ENCODE measurements around the gene SLC66A2.
"Not testable (repeated sequence)": the region's sequence is repeated elsewhere in the genome, so short reads cannot be mapped to it uniquely, and the experiment has no call there.

- TF ChIP-seq, protein P1, sequence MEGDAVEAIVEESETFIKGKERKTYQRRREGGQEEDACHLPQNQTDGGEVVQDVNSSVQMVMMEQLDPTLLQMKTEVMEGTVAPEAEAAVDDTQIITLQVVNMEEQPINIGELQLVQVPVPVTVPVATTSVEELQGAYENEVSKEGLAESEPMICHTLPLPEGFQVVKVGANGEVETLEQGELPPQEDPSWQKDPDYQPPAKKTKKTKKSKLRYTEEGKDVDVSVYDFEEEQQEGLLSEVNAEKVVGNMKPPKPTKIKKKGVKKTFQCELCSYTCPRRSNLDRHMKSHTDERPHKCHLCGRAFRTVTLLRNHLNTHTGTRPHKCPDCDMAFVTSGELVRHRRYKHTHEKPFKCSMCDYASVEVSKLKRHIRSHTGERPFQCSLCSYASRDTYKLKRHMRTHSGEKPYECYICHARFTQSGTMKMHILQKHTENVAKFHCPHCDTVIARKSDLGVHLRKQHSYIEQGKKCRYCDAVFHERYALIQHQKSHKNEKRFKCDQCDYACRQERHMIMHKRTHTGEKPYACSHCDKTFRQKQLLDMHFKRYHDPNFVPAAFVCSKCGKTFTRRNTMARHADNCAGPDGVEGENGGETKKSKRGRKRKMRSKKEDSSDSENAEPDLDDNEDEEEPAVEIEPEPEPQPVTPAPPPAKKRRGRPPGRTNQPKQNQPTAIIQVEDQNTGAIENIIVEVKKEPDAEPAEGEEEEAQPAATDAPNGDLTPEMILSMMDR (IDR thresholded peaks at IDR 0.05) = not testable (repeated sequence)
- TF ChIP-seq EP300, POLR2A (IDR thresholded peaks at IDR 0.05): not testable (repeated sequence)
Measured at GRCh38 chr18:79960161-79960801, 8.8 kb upstream of the SLC66A2 start.
